ENCODE results near the gene HNRNPU. TPM values are rescaled to one million over a fixed set of nuclear protein-coding genes. Genes with fewer than 3 reads are reported as not detected.

HNRNPU gene
- polyA plus RNA-seq (2011; rRNA removed) (345 and 529 TPM in 2 replicates), polyA plus RNA-seq (2017; fragmentation: RNase III; extraction: RNeasy Plus Mini Kit Qiagen cat#74134 plus additional on column Dnase treatment) (449 to 465 TPM (median 455 TPM) in 3 replicates), polyA minus RNA-seq (2011; rRNA and poly(A)+ RNA removed) (330 and 400 TPM in 2 replicates)
- 132 and 167 TPM in 2 replicates for polyA plus RNA-seq (2012; cell fraction: cytosol; rRNA removed)
- 136 and 185 TPM in 2 replicates for polyA plus RNA-seq (2012; cell fraction: nucleus; rRNA removed)

DNA sequence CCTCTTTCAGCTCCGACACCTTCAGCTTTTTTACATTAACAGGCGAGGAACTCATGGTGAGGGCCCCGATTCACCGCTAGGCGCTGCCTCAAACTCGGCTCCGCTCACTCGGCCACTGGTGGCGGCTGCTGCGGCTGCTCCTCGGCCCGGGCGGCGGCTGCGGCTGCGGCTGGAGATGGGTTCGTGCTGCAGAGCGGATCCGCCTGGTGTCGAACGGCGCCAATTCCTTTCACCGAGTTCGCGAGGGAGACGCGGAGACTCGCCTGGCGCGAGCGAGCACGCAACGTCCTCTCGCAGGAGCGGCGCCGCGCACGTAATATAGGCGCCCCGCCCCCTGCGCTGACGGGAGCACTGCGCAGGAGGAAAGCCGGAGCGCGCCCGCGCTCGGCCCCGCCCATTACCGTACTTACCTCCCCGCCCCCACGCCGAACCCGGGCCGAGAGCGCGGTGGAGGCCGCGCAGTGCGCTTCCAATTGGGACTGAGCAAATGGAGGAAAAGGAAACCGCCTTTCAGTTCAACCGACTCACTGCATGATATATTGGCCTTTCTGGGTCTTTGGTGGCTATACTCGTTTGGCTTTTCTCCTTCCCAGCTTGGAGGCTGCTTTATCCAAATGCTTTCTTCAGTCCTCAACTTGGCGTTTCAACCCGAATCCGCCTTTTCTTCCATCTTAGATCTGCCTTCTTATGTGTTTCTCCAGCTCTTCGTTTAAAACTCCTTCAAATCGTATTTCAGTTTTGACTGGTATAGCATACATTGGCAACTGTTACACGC is at the start of gene HNRNPU:
Gene HNRNPU (minus strand): TSS at position 291 of the 775 bp plus-strand sequence. CDS start 236 bp downstream, at position 55.
- DNase-seq (ENCODE audit: low read depth in 1 of 2, low spot score in 1 of 2) (peak; percentile 66 to 98), FAIRE-seq (no peak), ATAC-seq (peak; percentile 75 to 90)
- ChIA-PET POLR2A (interaction anchor here (0.5 to 5.5 kb wide), 14 partner anchors 9 to 178 kb away, joined by 3 to 102 read pairs (median 4); partner anchors contain the start of gene COX20), CTCF (interaction anchor here (0.9 to 3.9 kb wide), 12 partner anchors 12 to 178 kb away, joined by 3 to 28 read pairs (median 4); partner anchors contain the start of gene COX20)
- Histone ChIP-seq H3K4me3 (peak within 1 kb of the TSS; percentile 100), H3K9me3 (no peaks in the 10 kb centered on the region), H3K4me2 (peak within 1 kb of the TSS; percentile 97), H3K27ac (peak within 1 kb of the TSS; percentile 96 to 100), H3K4me1 (peaks cover 37% of the 10 kb centered on the region)
- TF ChIP-seq HDAC2 (IDR thresholded peaks at IDR 0.05) (no peak), MYC (IDR thresholded peaks at IDR 0.05; ENCODE audit: borderline replicate concordance, low read length) (no peak; the same call in 1 of the 2 replicates), CBX2 (IDR thresholded peaks at IDR 0.05; ENCODE audit: borderline replicate concordance, low read depth) (no peak), POLR2A (IDR thresholded peaks at IDR 0.05; ENCODE audit: low read length) (peak; percentile 97), ZC3H11A (IDR thresholded peaks at IDR 0.05) (no peak), CEBPB (IDR thresholded peaks at IDR 0.05) (no peak), RNF2 (IDR thresholded peaks at IDR 0.05; ENCODE audit: borderline replicate concordance, low read depth) (no peak), JUNB (IDR thresholded peaks at IDR 0.05) (no peak), FOSL2 (IDR thresholded peaks at IDR 0.05) (no peak), FOSL2 (CRISPR knock-in tag; IDR thresholded peaks at IDR 0.05) (no peak), NPAS2 (CRISPR knock-in tag; IDR thresholded peaks at IDR 0.05; ENCODE audit: borderline replicate concordance) (no peak), RARB (CRISPR knock-in tag; IDR thresholded peaks at IDR 0.05) (no peak), HOXB5 (CRISPR knock-in tag; IDR thresholded peaks at IDR 0.05) (no peak), KDM1A (IDR thresholded peaks at IDR 0.05; ENCODE audit: low read depth) (no peak), RAD21 (conservative IDR thresholded peaks at IDR 0.05 in 1 of 2, IDR thresholded peaks at IDR 0.05 in 1 of 2) (peak; percentile 7 to 9; a peak in 1 of 5 replicates), PHF8 (IDR thresholded peaks at IDR 0.05; ENCODE audit: borderline replicate concordance, low read depth) (peak; percentile 53; the same call in 1 of the 2 replicates), TFCP2L1 (CRISPR knock-in tag; IDR thresholded peaks at IDR 0.05) (no peak), ZFP36 (IDR thresholded peaks at IDR 0.05; ENCODE audit: borderline replicate concordance, partially characterized antibody) (no peak), JUN (IDR thresholded peaks at IDR 0.05) (peak; percentile 89 to 94), RFX5 (IDR thresholded peaks at IDR 0.05) (no peak), TP53 (CRISPR knock-in tag; IDR thresholded peaks at IDR 0.05) (0 out of 2 replicates have a peak, but pooled peaks have one; percentile 7), SMC3 (IDR thresholded peaks at IDR 0.05) (peak; percentile 12; the same call in 1 of the 3 replicates), BHLHE40 (IDR thresholded peaks at IDR 0.05; ENCODE audit: low read depth, low read length) (no peak)
- TF ChIP-seq, protein P1, sequence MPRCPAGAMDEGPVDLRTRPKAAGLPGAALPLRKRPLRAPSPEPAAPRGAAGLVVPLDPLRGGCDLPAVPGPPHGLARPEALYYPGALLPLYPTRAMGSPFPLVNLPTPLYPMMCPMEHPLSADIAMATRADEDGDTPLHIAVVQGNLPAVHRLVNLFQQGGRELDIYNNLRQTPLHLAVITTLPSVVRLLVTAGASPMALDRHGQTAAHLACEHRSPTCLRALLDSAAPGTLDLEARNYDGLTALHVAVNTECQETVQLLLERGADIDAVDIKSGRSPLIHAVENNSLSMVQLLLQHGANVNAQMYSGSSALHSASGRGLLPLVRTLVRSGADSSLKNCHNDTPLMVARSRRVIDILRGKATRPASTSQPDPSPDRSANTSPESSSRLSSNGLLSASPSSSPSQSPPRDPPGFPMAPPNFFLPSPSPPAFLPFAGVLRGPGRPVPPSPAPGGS (IDR thresholded peaks at IDR 0.05): peak; percentile 93
- TF ChIP-seq, protein P2, sequence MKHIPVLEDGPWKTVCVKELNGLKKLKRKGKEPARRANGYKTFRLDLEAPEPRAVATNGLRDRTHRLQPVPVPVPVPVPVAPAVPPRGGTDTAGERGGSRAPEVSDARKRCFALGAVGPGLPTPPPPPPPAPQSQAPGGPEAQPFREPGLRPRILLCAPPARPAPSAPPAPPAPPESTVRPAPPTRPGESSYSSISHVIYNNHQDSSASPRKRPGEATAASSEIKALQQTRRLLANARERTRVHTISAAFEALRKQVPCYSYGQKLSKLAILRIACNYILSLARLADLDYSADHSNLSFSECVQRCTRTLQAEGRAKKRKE (CRISPR knock-in tag; IDR thresholded peaks at IDR 0.05; ENCODE audit: low read depth): 0 out of 2 replicates have a peak, but pooled peaks have one; percentile 10
- TF ChIP-seq, protein P3, sequence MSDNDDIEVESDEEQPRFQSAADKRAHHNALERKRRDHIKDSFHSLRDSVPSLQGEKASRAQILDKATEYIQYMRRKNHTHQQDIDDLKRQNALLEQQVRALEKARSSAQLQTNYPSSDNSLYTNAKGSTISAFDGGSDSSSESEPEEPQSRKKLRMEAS (IDR thresholded peaks at IDR 0.05): peak; percentile 76
- TF ChIP-seq, protein P4, sequence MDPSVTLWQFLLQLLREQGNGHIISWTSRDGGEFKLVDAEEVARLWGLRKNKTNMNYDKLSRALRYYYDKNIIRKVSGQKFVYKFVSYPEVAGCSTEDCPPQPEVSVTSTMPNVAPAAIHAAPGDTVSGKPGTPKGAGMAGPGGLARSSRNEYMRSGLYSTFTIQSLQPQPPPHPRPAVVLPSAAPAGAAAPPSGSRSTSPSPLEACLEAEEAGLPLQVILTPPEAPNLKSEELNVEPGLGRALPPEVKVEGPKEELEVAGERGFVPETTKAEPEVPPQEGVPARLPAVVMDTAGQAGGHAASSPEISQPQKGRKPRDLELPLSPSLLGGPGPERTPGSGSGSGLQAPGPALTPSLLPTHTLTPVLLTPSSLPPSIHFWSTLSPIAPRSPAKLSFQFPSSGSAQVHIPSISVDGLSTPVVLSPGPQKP (IDR thresholded peaks at IDR 0.05; ENCODE audit: low read depth, low read length): no peak
- TF ChIP-seq, protein P5, sequence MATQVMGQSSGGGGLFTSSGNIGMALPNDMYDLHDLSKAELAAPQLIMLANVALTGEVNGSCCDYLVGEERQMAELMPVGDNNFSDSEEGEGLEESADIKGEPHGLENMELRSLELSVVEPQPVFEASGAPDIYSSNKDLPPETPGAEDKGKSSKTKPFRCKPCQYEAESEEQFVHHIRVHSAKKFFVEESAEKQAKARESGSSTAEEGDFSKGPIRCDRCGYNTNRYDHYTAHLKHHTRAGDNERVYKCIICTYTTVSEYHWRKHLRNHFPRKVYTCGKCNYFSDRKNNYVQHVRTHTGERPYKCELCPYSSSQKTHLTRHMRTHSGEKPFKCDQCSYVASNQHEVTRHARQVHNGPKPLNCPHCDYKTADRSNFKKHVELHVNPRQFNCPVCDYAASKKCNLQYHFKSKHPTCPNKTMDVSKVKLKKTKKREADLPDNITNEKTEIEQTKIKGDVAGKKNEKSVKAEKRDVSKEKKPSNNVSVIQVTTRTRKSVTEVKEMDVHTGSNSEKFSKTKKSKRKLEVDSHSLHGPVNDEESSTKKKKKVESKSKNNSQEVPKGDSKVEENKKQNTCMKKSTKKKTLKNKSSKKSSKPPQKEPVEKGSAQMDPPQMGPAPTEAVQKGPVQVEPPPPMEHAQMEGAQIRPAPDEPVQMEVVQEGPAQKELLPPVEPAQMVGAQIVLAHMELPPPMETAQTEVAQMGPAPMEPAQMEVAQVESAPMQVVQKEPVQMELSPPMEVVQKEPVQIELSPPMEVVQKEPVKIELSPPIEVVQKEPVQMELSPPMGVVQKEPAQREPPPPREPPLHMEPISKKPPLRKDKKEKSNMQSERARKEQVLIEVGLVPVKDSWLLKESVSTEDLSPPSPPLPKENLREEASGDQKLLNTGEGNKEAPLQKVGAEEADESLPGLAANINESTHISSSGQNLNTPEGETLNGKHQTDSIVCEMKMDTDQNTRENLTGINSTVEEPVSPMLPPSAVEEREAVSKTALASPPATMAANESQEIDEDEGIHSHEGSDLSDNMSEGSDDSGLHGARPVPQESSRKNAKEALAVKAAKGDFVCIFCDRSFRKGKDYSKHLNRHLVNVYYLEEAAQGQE (IDR thresholded peaks at IDR 0.05): no peak
- TF ChIP-seq, protein P6, sequence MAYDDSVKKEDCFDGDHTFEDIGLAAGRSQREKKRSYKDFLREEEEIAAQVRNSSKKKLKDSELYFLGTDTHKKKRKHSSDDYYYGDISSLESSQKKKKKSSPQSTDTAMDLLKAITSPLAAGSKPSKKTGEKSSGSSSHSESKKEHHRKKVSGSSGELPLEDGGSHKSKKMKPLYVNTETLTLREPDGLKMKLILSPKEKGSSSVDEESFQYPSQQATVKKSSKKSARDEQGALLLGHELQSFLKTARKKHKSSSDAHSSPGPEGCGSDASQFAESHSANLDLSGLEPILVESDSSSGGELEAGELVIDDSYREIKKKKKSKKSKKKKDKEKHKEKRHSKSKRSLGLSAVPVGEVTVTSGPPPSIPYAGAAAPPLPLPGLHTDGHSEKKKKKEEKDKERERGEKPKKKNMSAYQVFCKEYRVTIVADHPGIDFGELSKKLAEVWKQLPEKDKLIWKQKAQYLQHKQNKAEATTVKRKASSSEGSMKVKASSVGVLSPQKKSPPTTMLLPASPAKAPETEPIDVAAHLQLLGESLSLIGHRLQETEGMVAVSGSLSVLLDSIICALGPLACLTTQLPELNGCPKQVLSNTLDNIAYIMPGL (CRISPR knock-in tag; IDR thresholded peaks at IDR 0.05; ENCODE audit: borderline replicate concordance): no peak
- 3% methylated on average over 42 of the region's 71 CpGs for WGBS (ENCODE audit: missing lambda C conversion rate)

Data from A549 (cell line).